IMR-90 (cell line): ENCODE data around the gene PKNOX1. TPM values are rescaled to one million over a fixed set of nuclear protein-coding genes. Genes with fewer than 3 reads are reported as not detected.

Source experiments
- ATAC-seq: fragments of 200-7000 bp; cut with Tn5 transposase; 2 replicates; pipeline ENCODE4 v1.9.1; 2020; ENCODE audit warnings: low read depth, mild to moderate bottlenecking, moderate library complexity
- BruUV-seq: library from RNA; stranded (reverse); fragments of 400-500 nt; replicated peaks from 2 replicates; lab custom pipeline; 2021; lab: Mats Ljungman, UMichigan
- CTCF ChIA-PET: fragments of 300-600 bp; formaldehyde crosslinking; extraction: SDS; loops from one replicate; lab custom pipeline; 2021; ENCODE audit warnings: antibody characterized with exemption; lab: Yijun Ruan, JAX
- POLR2A ChIA-PET: fragments of 300-600 bp; sonication (Branson Sonifier 250); formaldehyde crosslinking; loops from one replicate; lab custom pipeline; 2022; ENCODE audit warnings: antibody characterized with exemption; ENCODE audit not compliant: unreplicated experiment; lab: Charles Lee
- DNase-seq: peaks from one replicate; pipeline ENCODE4 v3.0.0; 2013
- H2AFZ ChIP-seq: replicated peaks from 2 replicates; pipeline ENCODE3; 2013; ENCODE audit warnings: low read length, mild to moderate bottlenecking; ENCODE audit not compliant: poor library complexity
- H2AK5ac ChIP-seq: 2 replicates; pipeline ENCODE4 v1.6.1; 2013; ENCODE audit warnings: low read depth, low read length, inconsistent platforms
- H2AK9ac ChIP-seq: replicated peaks from 2 replicates; pipeline ENCODE3; 2013; ENCODE audit warnings: mild to moderate bottlenecking, low read depth, low read length, moderate library complexity; ENCODE audit not compliant: poor library complexity
- H2BK120ac ChIP-seq: 2 replicates; pipeline ENCODE4 v1.6.1; 2013; ENCODE audit warnings: low read depth, low read length, inconsistent platforms
- H2BK15ac ChIP-seq: 3 replicates; pipeline ENCODE4 v1.6.1; 2013; ENCODE audit warnings: low read depth, low read length, inconsistent platforms
- H2BK20ac ChIP-seq: 2 replicates; pipeline ENCODE4 v1.6.1; 2013; ENCODE audit warnings: low read depth, mild to moderate bottlenecking, inconsistent platforms, low read length, moderate library complexity
- H2BK5ac ChIP-seq: 2 replicates; pipeline ENCODE4 v1.6.1; 2013; ENCODE audit warnings: mild to moderate bottlenecking, low read depth, low read length, inconsistent platforms; ENCODE audit not compliant: poor library complexity, severe bottlenecking
- H3K14ac ChIP-seq: replicated peaks from 2 replicates; pipeline ENCODE4 v1.6.1; 2013; ENCODE audit warnings: low read depth, low read length, inconsistent platforms
- H3K18ac ChIP-seq: 2 replicates; pipeline ENCODE4 v1.6.1; 2013; ENCODE audit warnings: low read depth, low read length, control low read depth
- H3K23ac ChIP-seq: 2 replicates; pipeline ENCODE4 v1.6.1; 2013; ENCODE audit warnings: low read depth, low read length, inconsistent platforms
- H3K27ac ChIP-seq: 2 replicates; pipeline ENCODE4 v1.5.1; 2013; ENCODE audit warnings: mild to moderate bottlenecking, control low read depth, low read length; ENCODE audit not compliant: insufficient read depth
- H3K27me3 ChIP-seq: 2 replicates; pipeline ENCODE4 v1.6.1; 2013; ENCODE audit warnings: low read length; ENCODE audit not compliant: control insufficient read depth, insufficient read depth
- H3K36me3 ChIP-seq: 2 replicates; pipeline ENCODE4 v1.6.1; 2013; ENCODE audit warnings: low read length, mixed read lengths; ENCODE audit not compliant: control insufficient read depth, insufficient read depth
- H3K4ac ChIP-seq: 2 replicates; pipeline ENCODE4 v1.6.1; 2013; ENCODE audit warnings: low read depth, low read length, inconsistent platforms
- H3K4me1 ChIP-seq: 2 replicates; pipeline ENCODE4 v1.6.1; 2013; ENCODE audit warnings: low read length, mixed read lengths; ENCODE audit not compliant: control insufficient read depth, insufficient read depth
- H3K4me2 ChIP-seq: 2 replicates; pipeline ENCODE4 v1.6.1; 2013; ENCODE audit warnings: low read depth, mild to moderate bottlenecking, control low read depth, low read length, moderate library complexity
- H3K4me3 ChIP-seq: 2 replicates; pipeline ENCODE4 v1.5.1; 2013; ENCODE audit warnings: low read depth, mild to moderate bottlenecking, control low read depth, low read length, moderate library complexity; ENCODE audit not compliant: insufficient read depth
- H3K56ac ChIP-seq: 2 replicates; pipeline ENCODE4 v1.6.1; 2013; ENCODE audit warnings: low read length, inconsistent platforms; ENCODE audit not compliant: insufficient read depth; ENCODE audit errors: extremely low read depth
- H3K79me1 ChIP-seq, 2 experiments: 2 replicates each; pipeline ENCODE4 v1.6.1; 2013; ENCODE audit warnings: low read length in 2 of 2, inconsistent platforms in 1 of 2, low read depth in 1 of 2
- H3K9ac ChIP-seq: 2 replicates; pipeline ENCODE4 v1.6.1; 2013; ENCODE audit warnings: low read depth, low read length, control low read depth
- H3K9me1 ChIP-seq: 2 replicates; pipeline ENCODE4 v1.6.1; 2013; ENCODE audit warnings: low read length, inconsistent platforms; ENCODE audit not compliant: insufficient read depth
- H3K9me3 ChIP-seq: 2 replicates; pipeline ENCODE4 v1.6.1; 2013; ENCODE audit warnings: low read length; ENCODE audit not compliant: control insufficient read depth, insufficient read depth
- H4K20me1 ChIP-seq: 2 replicates; pipeline ENCODE4 v1.6.1; 2013; ENCODE audit warnings: low read length, inconsistent platforms; ENCODE audit not compliant: insufficient read depth
- H4K5ac ChIP-seq: 2 replicates; pipeline ENCODE4 v1.6.1; 2013; ENCODE audit warnings: mild to moderate bottlenecking, low read depth, low read length, control low read depth
- H4K8ac ChIP-seq, 2 experiments: 2 replicates each; pipeline ENCODE4 v1.6.1; 2013; ENCODE audit warnings: low read depth in 2 of 2, low read length in 2 of 2, control low read depth in 1 of 2, inconsistent platforms in 1 of 2
- H4K91ac ChIP-seq: 2 replicates; pipeline ENCODE4 v1.6.1; 2013; ENCODE audit warnings: low read depth, low read length, inconsistent platforms; ENCODE audit not compliant: insufficient read depth
- CEBPB ChIP-seq: IDR thresholded peaks from 2 replicates; pipeline ENCODE4 v1.6.1; 2012; ENCODE audit warnings: low read depth, low read length, improper control_type of control experiment
- CHD1 ChIP-seq: IDR thresholded peaks from 2 replicates; pipeline ENCODE4 v1.6.1; 2012; ENCODE audit warnings: low read depth, low read length, improper control_type of control experiment
- ELK1 ChIP-seq: fragments of 150-350 bp; IDR thresholded peaks from 2 replicates; pipeline ENCODE4 v1.6.1; 2016; ENCODE audit warnings: low read depth, mild to moderate bottlenecking, low read length, moderate library complexity, borderline replicate concordance
- MAFK ChIP-seq: IDR thresholded peaks from 2 replicates; pipeline ENCODE4 v1.6.1; 2012; ENCODE audit warnings: low read depth, low read length, improper control_type of control experiment
- MXI1 ChIP-seq: IDR thresholded peaks from 2 replicates; pipeline ENCODE4 v1.6.1; 2012; ENCODE audit warnings: low read depth, mild to moderate bottlenecking, low read length, moderate library complexity, borderline replicate concordance
- NFE2L2 ChIP-seq: fragments of 150-350 bp; IDR thresholded peaks from 2 replicates; pipeline ENCODE4 v1.6.1; 2016; ENCODE audit warnings: low read depth, mild to moderate bottlenecking, low read length
- POLR2A ChIP-seq: IDR thresholded peaks from 2 replicates; pipeline ENCODE4 v1.6.1; 2012; ENCODE audit warnings: mild to moderate bottlenecking, low read depth, low read length
- RAD21 ChIP-seq: IDR thresholded peaks from 2 replicates; pipeline ENCODE4 v1.6.1; 2012; ENCODE audit warnings: low read length, improper control_type of control experiment
- RCOR1 ChIP-seq: IDR thresholded peaks from 2 replicates; pipeline ENCODE4 v1.6.1; 2012; ENCODE audit warnings: mild to moderate bottlenecking, low read length, improper control_type of control experiment; ENCODE audit not compliant: insufficient replicate concordance
- RFX5 ChIP-seq: IDR thresholded peaks from 2 replicates; pipeline ENCODE4 v1.8.0; 2012; ENCODE audit warnings: low read depth, mild to moderate bottlenecking, low read length, moderate library complexity
- SMC3 ChIP-seq: fragments of 150-350 bp; IDR thresholded peaks from 2 replicates; pipeline ENCODE4 v1.6.1; 2016; ENCODE audit warnings: low read depth, mild to moderate bottlenecking, antibody characterized with exemption, low read length, moderate library complexity
- USF2 ChIP-seq: fragments of 150-350 bp; IDR thresholded peaks from 2 replicates; pipeline ENCODE4 v1.6.1; 2017; ENCODE audit warnings: mild to moderate bottlenecking, antibody characterized with exemption, low read length, low read depth
- WGBS, 2 experiments: methylation state at CpG; one replicate each; pipeline versions ENCODE4 v1.1.5 to v1.1.7; 2013; ENCODE audit warnings: missing lambda C conversion rate in 2 of 2; ENCODE audit not compliant: insufficient read length in 1 of 2; ENCODE audit errors: extremely low coverage in 2 of 2; 5-methylcytosine and 5-hydroxymethylcytosine counted together
- dilution Hi-C: fragments of 300-500 bp; cut with HindIII; formaldehyde crosslinking; loops from one replicate; pipeline ENCODE4 v1.14.3; 2018; ENCODE audit warnings: low sequenced_read_pairs; ENCODE audit not compliant: unreplicated experiment
- in situ Hi-C: fragments of 300-500 bp; cut with MboI; formaldehyde crosslinking; loops from 3 replicates; pipeline ENCODE4 v1.14.3; 2019; ENCODE audit warnings: low sequenced_read_pairs, inconsistent platforms, mixed read lengths
- intact Hi-C: fragments of 100-400 bp; cut with micrococcal nuclease; formaldehyde crosslinking; loops from 2 replicates; pipeline ENCODE4 v1.10.0; 2022
- polyA plus RNA-seq, 3 experiments: library from polyadenylated mRNA; depleted of rRNA; stranded (reverse); fragments of >200 nt; gene quantifications; 2 replicates each; pipeline ENCODE4 v1.2.3, GENCODE V29; 2012; ENCODE audit warnings: low replicate concordance in 1 of 3
- total RNA-seq: library from RNA; depleted of rRNA; stranded (reverse); fragments of >200 nt; gene quantifications from 2 replicates; pipeline ENCODE4 v1.2.3, GENCODE V29; 2012

Gene PKNOX1
- total and polyA plus RNA-seq, 2 of the 4 experiments (the other 2 are of a cell fraction): 35.0 to 61.0 TPM

GRCh38 chr21:43023175-43023574 lies 48.8 kb downstream of the PKNOX1 start (continued):
- TF ChIP-seq NFE2L2: no peak
- TF ChIP-seq CHD1: no peak
- TF ChIP-seq MAFK: no peak
- TF ChIP-seq RFX5: no peak
- no peak for TF ChIP-seq MXI1
- TF ChIP-seq RCOR1: no peak

- Histone ChIP-seq H3K4ac (peak overlapping the region; percentile 91), H2AK5ac (peak overlapping the region; percentile 96), H2BK120ac (peak overlapping the region; percentile 93), H3K9me3 (no peaks in the 10 kb centered on the region), H3K36me3 (peaks cover 55% of the 10 kb centered on the region), H3K9me1 (peaks cover 21% of the 10 kb centered on the region), H3K79me1 (peaks cover 7 to 44% of the 10 kb centered on the region in 2 experiments), H3K27me3 (no peaks in the 10 kb centered on the region), H4K91ac (peak overlapping the region; percentile 96), H3K14ac (peak overlapping the region; percentile 81; the same call in 1 of the 2 replicates), H3K18ac (peak overlapping the region; percentile 97), H2AFZ (no peak overlapping the region), H3K27ac (peak overlapping the region; percentile 100), H4K8ac (peak overlapping the region; percentile 93 to 94), H3K56ac (0 out of 2 replicates have a peak overlapping the region, but pooled peaks have one; percentile 75), H2BK5ac (peak overlapping the region; percentile 92), H2BK20ac (peak overlapping the region; percentile 95), H4K5ac (peak overlapping the region; percentile 95), H4K20me1 (no peaks in the 10 kb centered on the region), H3K4me1 (peaks cover 10% of the 10 kb centered on the region), H2AK9ac (no peak overlapping the region), H2BK15ac (peak overlapping the region; percentile 62; the same call in 2 of the 3 replicates), H3K9ac (no peak overlapping the region), H3K4me2 (no peak overlapping the region), H3K4me3 (no peak overlapping the region), H3K23ac (peak overlapping the region; percentile 80; the same call in 1 of the 2 replicates)
- no peak for DNase-seq
- ChIA-PET CTCF (no interaction called here), POLR2A (no interaction called here)
- in situ Hi-C loops (no loop called here), intact Hi-C loops (no loop called here), dilution Hi-C loops (no loop called here)
- WGBS, 2 experiments: 92% methylated on average over 5 of the region's 17 CpGs; no CpG with 5 or more reads in 1 of the 2 experiments
- BruUV-seq: no TSS peak
- no peak for ATAC-seq
- no peak for TF ChIP-seq CEBPB
- no peak for TF ChIP-seq USF2
- no peak for TF ChIP-seq RAD21
- TF ChIP-seq CHD1: no peak
- no peak for TF ChIP-seq RFX5
- TF ChIP-seq NFE2L2: no peak
- TF ChIP-seq MXI1: no peak
- no peak for TF ChIP-seq SMC3
- no peak for TF ChIP-seq ELK1
- no peak for TF ChIP-seq RCOR1
- no peak for TF ChIP-seq POLR2A
- no peak for TF ChIP-seq MAFK
These were observed 50.2 kb downstream of the PKNOX1 start for GRCh38 chr21:43024439-43025136.
